T-helper 22 cell (primary cell): ENCODE measurements around the gene CELSR1.
"Not testable (repeated sequence)": the region's sequence is repeated elsewhere in the genome, so short reads cannot be mapped to it uniquely, and the experiment has no call there.

Source experiments
- DNase-seq: peaks from one replicate; pipeline ENCODE4 v3.0.0-alpha.2; 2020; ENCODE audit warnings: low read depth

Gene CELSR1

GRCh38 chr22:46319319-46319718 lies 218.1 kb downstream of the CELSR1 start:
- DNase-seq, result no peak

- DNase-seq, result no peak
Observed at GRCh38 chr22:46318576-46318975, 218.8 kb downstream of the CELSR1 start.

- no peak for DNase-seq
Observed at GRCh38 chr22:46317646-46318045, 219.8 kb downstream of the CELSR1 start.

- no peak for DNase-seq
Observed at GRCh38 chr22:46315976-46316375, 221.4 kb downstream of the CELSR1 start.

GRCh38 chr22:46312848-46313247 lies 224.6 kb downstream of the CELSR1 start:
- not testable (repeated sequence) for DNase-seq

GRCh38 chr22:46312056-46312455 lies 225.4 kb downstream of the CELSR1 start:
- DNase-seq, result no peak
